AG04449 (cell line): ENCODE measurements around the gene B4GALT2.

Experiments
- CTCF ChIA-PET: fragments of 350-600 bp; formaldehyde crosslinking; extraction: SDS; loops from one replicate; lab custom pipeline; 2021; ENCODE audit warnings: antibody characterized with exemption; lab: Yijun Ruan, JAX
- POLR2A ChIA-PET: fragments of 400-600, 350-600 bp; formaldehyde crosslinking; extraction: SDS; loops from one replicate; lab custom pipeline; 2020; ENCODE audit warnings: antibody characterized with exemption, inconsistent platforms; lab: Yijun Ruan, JAX
- DNase-seq: peaks from one replicate; pipeline ENCODE4 v3.0.0-alpha.2; 2010; ENCODE audit warnings: low read depth, low spot score
- H3K4me3 ChIP-seq: 2 replicates; pipeline ENCODE4 v1.5.1; 2011; ENCODE audit warnings: low read depth, mild to moderate bottlenecking, control low read depth, low read length
- TF ChIP-seq, protein P1 (sequence below): IDR thresholded peaks from one replicate; pipeline ENCODE4 v1.5.1; 2011; ENCODE audit warnings: mild to moderate bottlenecking, moderate library complexity, low read length, control low read depth, inconsistent platforms; ENCODE audit not compliant: insufficient read depth; ENCODE audit errors: missing control alignments

Gene B4GALT2

GRCh38 chr1:43982808-43983207, 3.8 kb downstream of the B4GALT2 start:
- ChIA-PET POLR2A (no interaction called here), CTCF (interaction anchor here (1.3 kb wide), 1 partner anchor 23 kb away, joined by 4 read pairs; no protein-coding TSS in a partner anchor)
- DNase-seq, result no peak
- no peak overlapping the region for H3K4me3 ChIP-seq
- TF ChIP-seq, protein P1, sequence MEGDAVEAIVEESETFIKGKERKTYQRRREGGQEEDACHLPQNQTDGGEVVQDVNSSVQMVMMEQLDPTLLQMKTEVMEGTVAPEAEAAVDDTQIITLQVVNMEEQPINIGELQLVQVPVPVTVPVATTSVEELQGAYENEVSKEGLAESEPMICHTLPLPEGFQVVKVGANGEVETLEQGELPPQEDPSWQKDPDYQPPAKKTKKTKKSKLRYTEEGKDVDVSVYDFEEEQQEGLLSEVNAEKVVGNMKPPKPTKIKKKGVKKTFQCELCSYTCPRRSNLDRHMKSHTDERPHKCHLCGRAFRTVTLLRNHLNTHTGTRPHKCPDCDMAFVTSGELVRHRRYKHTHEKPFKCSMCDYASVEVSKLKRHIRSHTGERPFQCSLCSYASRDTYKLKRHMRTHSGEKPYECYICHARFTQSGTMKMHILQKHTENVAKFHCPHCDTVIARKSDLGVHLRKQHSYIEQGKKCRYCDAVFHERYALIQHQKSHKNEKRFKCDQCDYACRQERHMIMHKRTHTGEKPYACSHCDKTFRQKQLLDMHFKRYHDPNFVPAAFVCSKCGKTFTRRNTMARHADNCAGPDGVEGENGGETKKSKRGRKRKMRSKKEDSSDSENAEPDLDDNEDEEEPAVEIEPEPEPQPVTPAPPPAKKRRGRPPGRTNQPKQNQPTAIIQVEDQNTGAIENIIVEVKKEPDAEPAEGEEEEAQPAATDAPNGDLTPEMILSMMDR, result no peak

DNA sequence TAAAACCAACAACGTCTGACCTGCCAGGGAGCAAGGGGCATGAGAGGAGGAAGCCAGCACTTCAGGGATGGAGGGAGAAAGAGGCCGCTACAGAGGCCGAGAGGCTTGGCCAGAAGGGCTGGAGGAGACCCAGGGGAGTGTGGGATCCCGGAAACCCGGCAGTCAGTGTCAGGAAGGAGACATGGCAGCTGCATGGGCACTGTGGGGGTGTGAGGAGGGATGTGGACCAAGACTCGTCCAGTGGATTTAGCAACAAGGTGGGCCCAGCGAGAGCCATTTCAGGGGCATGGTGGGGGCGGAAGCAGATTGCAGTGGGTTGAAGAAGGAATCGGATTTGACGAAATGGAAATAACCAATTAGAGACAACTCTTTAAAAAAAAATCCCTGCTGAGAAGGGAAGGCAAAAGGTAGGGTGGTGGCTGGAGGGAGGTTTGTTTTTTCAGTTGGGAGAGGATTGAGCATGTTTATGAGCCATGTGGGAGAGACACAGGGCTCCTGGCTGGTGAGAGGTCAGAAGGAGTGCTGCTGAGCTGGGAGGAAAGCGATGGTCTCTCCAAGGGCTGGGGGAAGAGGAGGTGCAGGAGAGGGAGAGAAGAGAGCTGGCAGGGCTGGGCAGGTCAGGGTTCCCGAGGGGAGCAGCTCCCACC, 4.4 kb downstream of the B4GALT2 start:
- ChIA-PET CTCF (interaction anchor here (1.3 kb wide), 1 partner anchor 23 kb away, joined by 4 read pairs; no protein-coding TSS in a partner anchor), POLR2A (interaction anchor here (1.7 kb wide), 1 partner anchor 8 kb away, joined by 4 read pairs; the partner anchor contains the start of gene ATP6V0B)
- DNase-seq, result no peak
- TF ChIP-seq, protein P1, result no peak
- no peak overlapping the region for H3K4me3 ChIP-seq

GRCh38 chr1:43984855-43985254, 5.8 kb downstream of the B4GALT2 start:
- DNase-seq, result no peak
- H3K4me3 ChIP-seq, result no peak overlapping the region
- POLR2A ChIA-PET, result interaction anchor here (1.7 kb wide), 1 partner anchor 10 kb away, joined by 4 read pairs; the partner anchor contains the start of gene ATP6V0B
- CTCF ChIA-PET, result no interaction called here
- TF ChIP-seq, protein P1, result no peak

DNA sequence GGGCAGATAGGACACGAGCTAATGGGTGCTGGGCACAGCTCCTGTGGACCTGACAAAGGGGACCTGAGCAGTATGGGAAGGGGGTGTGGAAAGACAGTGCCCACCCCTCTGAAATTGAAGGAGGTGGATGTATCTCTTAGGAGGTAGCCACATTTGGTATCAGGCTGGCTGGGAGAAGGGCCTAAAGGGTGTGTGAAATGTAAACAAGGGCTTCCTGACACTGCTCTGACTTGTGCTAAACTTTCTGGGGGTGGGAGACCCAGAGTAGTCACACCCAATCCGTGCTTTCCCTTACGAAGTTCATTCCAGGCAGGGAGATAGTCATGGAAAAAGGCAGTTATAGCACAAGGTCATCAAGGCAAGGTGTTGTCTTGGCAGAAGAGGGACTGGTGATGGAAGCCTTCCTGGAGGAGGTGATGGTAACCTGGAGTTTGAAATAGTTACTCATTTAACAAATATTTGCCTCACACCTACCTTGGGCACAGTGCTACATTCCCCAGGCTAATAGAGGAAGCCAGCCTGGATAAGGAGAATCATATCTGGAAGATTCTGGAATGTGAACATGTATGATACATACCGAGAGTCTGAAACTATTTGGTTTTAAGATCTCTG, 7.1 kb downstream of the B4GALT2 start:
- TF ChIP-seq, protein P1, result no peak
- DNase-seq, result no peak
- POLR2A ChIA-PET, result no interaction called here
- H3K4me3 ChIP-seq, result no peak overlapping the region
- CTCF ChIA-PET, result interaction anchor here (1.3 to 4.7 kb wide), 4 partner anchors 51 to 223 kb away, joined by 3 to 20 read pairs (median 4); no protein-coding TSS in a partner anchor

DNA sequence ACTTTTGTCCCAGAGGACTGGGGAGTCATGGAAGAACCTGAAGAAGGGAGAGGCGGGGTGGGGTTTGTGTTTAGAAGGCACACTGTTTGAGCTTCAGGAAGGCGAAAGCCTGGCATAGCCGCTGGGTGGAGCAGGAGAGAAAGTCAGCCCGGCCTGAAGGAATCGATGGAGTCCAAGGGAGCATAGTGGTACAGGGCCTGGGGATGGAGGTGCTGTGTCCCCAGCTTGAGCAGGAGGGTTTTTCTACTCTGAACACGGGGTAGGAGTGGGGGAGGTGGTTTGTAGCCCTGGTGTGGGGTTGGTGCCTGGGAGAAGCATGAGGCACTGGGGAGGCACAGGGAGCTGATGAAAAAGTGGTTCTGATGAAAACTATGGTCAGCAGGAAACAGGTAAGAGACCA, 7.7 kb downstream of the B4GALT2 start:
- H3K4me3 ChIP-seq, result no peak overlapping the region
- TF ChIP-seq, protein P1, result no peak
- POLR2A ChIA-PET, result no interaction called here
- DNase-seq, result no peak
- CTCF ChIA-PET, result interaction anchor here (1.3 to 9.3 kb wide), 6 partner anchors 19 to 223 kb away, joined by 3 to 103 read pairs (median 6); no protein-coding TSS in a partner anchor

DNA sequence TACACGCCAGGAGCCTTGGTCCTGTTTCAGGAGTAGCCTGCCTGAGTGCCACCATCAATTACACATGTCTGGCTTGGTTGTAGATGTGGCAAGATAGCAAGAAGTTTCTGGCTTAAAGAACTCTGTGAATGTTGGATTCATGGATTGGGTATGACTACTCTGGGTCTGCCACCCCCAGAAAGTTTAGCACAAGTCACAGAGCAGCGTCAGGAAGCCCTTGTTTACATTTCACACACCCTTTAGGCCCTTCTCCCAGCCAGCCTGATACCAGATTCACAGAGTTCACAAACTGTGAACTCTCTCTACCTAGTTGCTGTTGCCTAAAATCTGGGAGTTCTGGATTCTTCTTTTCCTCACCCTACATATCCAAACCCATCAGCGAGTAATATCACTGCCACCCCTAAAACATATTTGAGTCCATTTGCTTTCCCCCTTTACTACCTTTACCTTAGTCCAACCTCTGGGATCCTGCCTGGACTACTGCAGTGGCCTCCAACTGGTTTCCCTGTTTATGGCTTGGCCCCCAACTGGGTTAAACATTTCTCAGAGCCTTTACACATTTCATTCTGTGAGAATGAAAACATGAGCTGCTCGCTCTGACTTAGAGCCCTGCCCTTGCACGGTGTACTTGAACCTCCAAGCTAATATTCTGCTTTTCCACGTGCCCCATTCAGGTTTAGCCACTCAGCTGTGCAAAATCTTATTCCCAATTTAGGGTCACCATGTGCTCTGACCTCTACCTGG, 8.3 kb downstream of the B4GALT2 start:
- CTCF ChIA-PET, result interaction anchor here (1.1 to 9.3 kb wide), 9 partner anchors 14 to 224 kb away, joined by 3 to 103 read pairs (median 5); no protein-coding TSS in a partner anchor
- H3K4me3 ChIP-seq, result no peak overlapping the region
- TF ChIP-seq, protein P1, result no peak
- DNase-seq, result no peak
- POLR2A ChIA-PET, result interaction anchor here (0.6 to 0.7 kb wide), 2 partner anchors 20 to 812 kb away, joined by 3 read pairs; no protein-coding TSS in a partner anchor
